ENCODE measurements around the gene EPB41L4B.

The EPB41L4B gene

DNA sequence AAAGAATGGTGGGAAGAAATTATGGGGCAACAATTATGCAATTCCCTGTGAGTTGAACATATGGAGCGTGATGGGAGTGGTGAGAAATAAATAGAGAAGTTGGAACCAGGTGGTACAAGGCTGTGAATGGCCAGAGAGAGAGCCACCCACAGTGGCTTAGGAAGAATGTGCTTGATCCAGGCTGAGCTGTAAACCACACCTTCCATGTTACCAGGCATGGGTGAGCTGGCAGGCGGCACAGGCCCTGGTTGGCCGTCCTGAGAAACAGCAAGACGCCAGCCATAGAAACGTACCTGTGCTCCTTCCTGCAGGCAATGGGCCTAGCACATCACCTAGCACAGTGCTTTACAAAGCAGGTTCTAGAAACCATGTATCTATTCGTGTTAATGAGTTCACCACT lies 74.3 kb downstream of the EPB41L4B start:
- TF ChIP-seq POLR2A (IDR thresholded peaks at IDR 0.05; ENCODE audit: extremely low read depth, insufficient read length), result no peak
- TF ChIP-seq, protein P1, sequence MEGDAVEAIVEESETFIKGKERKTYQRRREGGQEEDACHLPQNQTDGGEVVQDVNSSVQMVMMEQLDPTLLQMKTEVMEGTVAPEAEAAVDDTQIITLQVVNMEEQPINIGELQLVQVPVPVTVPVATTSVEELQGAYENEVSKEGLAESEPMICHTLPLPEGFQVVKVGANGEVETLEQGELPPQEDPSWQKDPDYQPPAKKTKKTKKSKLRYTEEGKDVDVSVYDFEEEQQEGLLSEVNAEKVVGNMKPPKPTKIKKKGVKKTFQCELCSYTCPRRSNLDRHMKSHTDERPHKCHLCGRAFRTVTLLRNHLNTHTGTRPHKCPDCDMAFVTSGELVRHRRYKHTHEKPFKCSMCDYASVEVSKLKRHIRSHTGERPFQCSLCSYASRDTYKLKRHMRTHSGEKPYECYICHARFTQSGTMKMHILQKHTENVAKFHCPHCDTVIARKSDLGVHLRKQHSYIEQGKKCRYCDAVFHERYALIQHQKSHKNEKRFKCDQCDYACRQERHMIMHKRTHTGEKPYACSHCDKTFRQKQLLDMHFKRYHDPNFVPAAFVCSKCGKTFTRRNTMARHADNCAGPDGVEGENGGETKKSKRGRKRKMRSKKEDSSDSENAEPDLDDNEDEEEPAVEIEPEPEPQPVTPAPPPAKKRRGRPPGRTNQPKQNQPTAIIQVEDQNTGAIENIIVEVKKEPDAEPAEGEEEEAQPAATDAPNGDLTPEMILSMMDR (IDR thresholded peaks at IDR 0.05; ENCODE audit: low read depth, low read length), result no peak
- TF ChIP-seq, protein P2, sequence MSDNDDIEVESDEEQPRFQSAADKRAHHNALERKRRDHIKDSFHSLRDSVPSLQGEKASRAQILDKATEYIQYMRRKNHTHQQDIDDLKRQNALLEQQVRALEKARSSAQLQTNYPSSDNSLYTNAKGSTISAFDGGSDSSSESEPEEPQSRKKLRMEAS (IDR thresholded peaks at IDR 0.05; ENCODE audit: low read depth, low read length), result no peak
- no peak for TF ChIP-seq MYC (IDR thresholded peaks at IDR 0.05; ENCODE audit: low read depth, low read length)
- no peak for DNase-seq (ENCODE audit: low read depth)
- no peak overlapping the region for H3K4me3 ChIP-seq (ENCODE audit: low read depth, low read length)

DNA sequence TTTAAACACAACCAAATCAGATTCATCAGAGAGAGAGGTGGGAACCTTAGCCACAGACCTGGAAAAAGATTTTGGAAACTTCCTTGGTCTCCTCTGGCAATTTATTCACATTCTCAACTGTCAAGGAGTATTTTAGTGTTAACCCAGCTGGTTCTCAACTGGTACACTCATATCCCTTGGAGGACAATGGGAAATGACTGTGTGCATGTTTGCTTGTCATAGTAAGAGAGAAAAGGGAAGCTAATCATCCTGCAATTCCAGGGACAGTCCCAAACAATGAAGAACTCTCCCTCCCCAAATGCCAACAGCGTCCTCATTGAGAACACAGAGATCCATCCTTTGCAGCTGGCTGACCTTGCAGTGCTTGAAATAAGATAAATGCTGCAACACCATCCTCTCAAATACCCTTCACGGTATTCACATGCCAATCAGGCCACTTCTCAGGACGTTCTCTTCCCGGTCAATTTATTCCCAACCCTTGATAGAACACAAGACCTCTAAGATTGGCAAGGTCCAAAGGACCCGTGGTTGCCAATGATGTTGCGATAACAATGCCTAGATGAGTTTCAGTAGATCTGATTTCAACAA lies 75.5 kb downstream of the EPB41L4B start:
- no peak for DNase-seq (ENCODE audit: low read depth)
- no peak overlapping the region for H3K4me3 ChIP-seq (ENCODE audit: low read depth, low read length)
- no peak for TF ChIP-seq POLR2A (IDR thresholded peaks at IDR 0.05; ENCODE audit: extremely low read depth, insufficient read length)
- TF ChIP-seq, protein P1 (IDR thresholded peaks at IDR 0.05; ENCODE audit: low read depth, low read length), result no peak
- no peak for TF ChIP-seq MYC (IDR thresholded peaks at IDR 0.05; ENCODE audit: low read depth, low read length)
- TF ChIP-seq, protein P2 (IDR thresholded peaks at IDR 0.05; ENCODE audit: low read depth, low read length), result no peak

DNA sequence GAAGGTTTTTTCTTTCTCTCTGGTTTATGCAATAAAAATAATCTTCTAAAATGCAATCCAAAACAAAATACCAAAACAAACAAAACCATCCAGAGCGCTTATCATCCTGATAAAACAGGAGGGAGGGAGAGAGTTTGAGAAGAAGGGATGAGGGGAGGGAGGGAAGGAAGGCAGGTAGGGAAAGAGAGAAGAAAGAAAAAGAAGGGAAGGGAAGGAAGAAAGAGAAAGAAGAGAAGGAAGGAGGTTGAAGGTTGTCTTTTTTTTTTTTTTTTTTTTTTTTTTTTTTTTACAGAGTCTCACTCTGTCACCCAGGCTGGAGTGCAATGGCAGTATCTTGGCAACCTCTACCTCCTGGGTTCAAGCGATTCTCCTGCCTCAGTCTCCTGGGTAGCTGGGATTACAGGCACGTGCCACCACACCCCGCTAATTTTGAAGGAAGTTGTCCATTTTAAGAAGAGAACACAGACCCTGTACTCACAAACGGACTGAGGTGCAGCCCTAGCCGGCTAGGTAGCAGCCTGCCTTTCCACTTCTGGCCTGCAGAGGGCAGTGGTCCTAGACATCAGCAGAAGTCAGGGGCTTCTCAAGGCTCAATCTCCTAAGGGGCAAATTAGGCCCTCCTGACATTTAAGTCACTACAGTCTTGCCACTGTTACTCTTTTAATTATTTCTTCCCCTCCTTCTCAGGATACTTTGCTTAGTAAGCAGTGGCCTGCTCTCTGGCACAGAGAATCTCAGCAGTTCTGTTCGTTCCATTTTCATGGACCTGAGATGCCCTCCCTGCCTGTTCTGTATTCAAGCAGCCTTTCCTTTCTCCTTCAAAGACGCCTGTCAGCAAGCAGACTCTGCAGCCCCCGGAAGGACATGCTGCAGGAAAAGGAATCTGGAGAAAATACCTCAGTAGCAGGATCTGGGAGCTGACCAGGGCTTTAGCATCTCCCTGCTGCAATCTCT lies 76.4 kb downstream of the EPB41L4B start:
- no peak for TF ChIP-seq MYC (IDR thresholded peaks at IDR 0.05; ENCODE audit: low read depth, low read length)
- TF ChIP-seq, protein P1 (IDR thresholded peaks at IDR 0.05; ENCODE audit: low read depth, low read length), result peak; percentile 93
- peak; percentile 70 for DNase-seq (ENCODE audit: low read depth)
- H3K4me3 ChIP-seq (ENCODE audit: low read depth, low read length), result no peak overlapping the region

DNA sequence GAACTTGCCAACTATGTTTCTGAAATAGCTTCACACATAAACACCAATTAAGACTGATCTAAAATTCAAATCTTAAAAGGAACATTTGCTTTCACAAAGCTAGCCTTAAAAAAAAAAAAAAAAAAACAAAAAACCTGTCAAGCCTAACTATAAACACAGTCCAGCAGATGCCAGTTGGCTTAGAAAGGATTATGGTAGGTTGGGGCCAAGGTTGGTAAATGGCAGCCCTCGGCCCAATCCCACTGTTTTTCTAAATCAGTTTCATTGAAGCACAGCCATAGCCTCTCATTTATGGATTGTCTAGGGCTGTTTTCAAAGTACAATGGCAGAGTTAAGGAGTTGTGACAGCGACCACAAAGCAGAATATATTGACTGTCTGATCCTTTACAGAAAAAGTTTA lies 78.1 kb downstream of the EPB41L4B start:
- TF ChIP-seq, protein P1 (IDR thresholded peaks at IDR 0.05; ENCODE audit: low read depth, low read length), result no peak
- no peak for TF ChIP-seq MYC (IDR thresholded peaks at IDR 0.05; ENCODE audit: low read depth, low read length)
- no peak for TF ChIP-seq POLR2A (IDR thresholded peaks at IDR 0.05; ENCODE audit: extremely low read depth, insufficient read length)
- TF ChIP-seq, protein P2 (IDR thresholded peaks at IDR 0.05; ENCODE audit: low read depth, low read length), result no peak
- H3K4me3 ChIP-seq (ENCODE audit: low read depth, low read length), result no peak overlapping the region
- no peak for DNase-seq (ENCODE audit: low read depth)

DNA sequence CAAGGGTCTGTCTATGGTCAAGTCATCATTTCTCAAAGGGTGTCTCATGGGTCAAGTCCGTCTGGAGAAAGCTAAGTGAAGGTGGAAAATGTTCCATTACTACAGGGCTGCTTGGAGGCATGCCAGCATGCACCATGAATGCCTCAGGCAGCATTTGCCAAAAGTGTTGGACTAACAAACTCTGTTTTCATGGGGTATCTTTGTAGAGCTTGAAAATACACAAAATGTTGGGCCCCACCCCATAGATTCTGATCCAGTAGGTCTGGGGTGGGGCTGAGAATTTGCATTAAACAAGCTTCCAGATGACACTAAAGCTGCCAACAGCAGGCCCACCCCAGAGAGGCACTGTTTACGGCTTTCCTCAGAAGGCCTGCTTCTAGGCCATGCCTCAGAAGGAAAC lies 78.8 kb downstream of the EPB41L4B start:
- H3K4me3 ChIP-seq (ENCODE audit: low read depth, low read length), result no peak overlapping the region
- DNase-seq (ENCODE audit: low read depth), result no peak
- no peak for TF ChIP-seq POLR2A (IDR thresholded peaks at IDR 0.05; ENCODE audit: extremely low read depth, insufficient read length)
- no peak for TF ChIP-seq MYC (IDR thresholded peaks at IDR 0.05; ENCODE audit: low read depth, low read length)
- TF ChIP-seq, protein P2 (IDR thresholded peaks at IDR 0.05; ENCODE audit: low read depth, low read length), result no peak
- TF ChIP-seq, protein P1 (IDR thresholded peaks at IDR 0.05; ENCODE audit: low read depth, low read length), result no peak

Measured in NB4 (cell line).